ENCODE data around the gene SLC25A5. TPM values are rescaled to one million over a fixed set of nuclear protein-coding genes. Genes with fewer than 3 reads are reported as not detected.
A peak's percentile ranks its signal among the peaks of the same experiment; 100 is the strongest.

Gene SLC25A5
- total RNA-seq, 1 experiment from 2014 or later: 573 TPM

- Mint-ChIP-seq H3K27me3 (ENCODE audit: low read depth) (no peaks in the 10 kb centered on the region), H3K4me3 (peak overlapping the region; percentile 81), H3K4me1 (0 out of 2 replicates have a peak, but pooled peaks cover 5% of the 10 kb centered on the region), H3K9me3 (no peaks in the 10 kb centered on the region), H3K27ac (peak overlapping the region; percentile 86), H3K36me3 (peaks cover 19% of the 10 kb centered on the region)
- DNase-seq (ENCODE audit: low spot score): peak; percentile 85
- POLR2A ChIA-PET: interaction anchor here (0.6 to 1.0 kb wide), 6 partner anchors 18 to 323 kb away, joined by 3 to 8 read pairs (median 3); partner anchors contain the start of gene RPL39
- ATAC-seq: peak; percentile 65
- CTCF ChIA-PET: interaction anchor here (0.6 to 2.1 kb wide), 9 partner anchors 10 to 235 kb away, joined by 3 to 15 read pairs (median 4); no protein-coding TSS in a partner anchor
- TF ChIP-seq NFE2L1 (CRISPR knock-in tag; IDR thresholded peaks at IDR 0.05) (0 out of 2 replicates have a peak, but pooled peaks have one; percentile 7), TEAD1 (CRISPR knock-in tag; IDR thresholded peaks at IDR 0.05) (no peak), IRF2 (CRISPR knock-in tag; IDR thresholded peaks at IDR 0.05; ENCODE audit: borderline replicate concordance, low read depth) (no peak), OVOL2 (CRISPR knock-in tag; IDR thresholded peaks at IDR 0.05; ENCODE audit: borderline replicate concordance) (no peak), SMAD4 (CRISPR knock-in tag; IDR thresholded peaks at IDR 0.05) (no peak), ZNF671 (CRISPR knock-in tag; IDR thresholded peaks at IDR 0.05) (no peak), NR2C2 (CRISPR knock-in tag; IDR thresholded peaks at IDR 0.05) (no peak), SOX15 (CRISPR knock-in tag; IDR thresholded peaks at IDR 0.05) (no peak), ZNF138 (CRISPR knock-in tag; conservative IDR thresholded peaks at IDR 0.05) (no peak), ESRRA (CRISPR knock-in tag; IDR thresholded peaks at IDR 0.05; ENCODE audit: borderline replicate concordance) (peak; percentile 60; the same call in 1 of the 2 replicates), MYBL2 (CRISPR knock-in tag; IDR thresholded peaks at IDR 0.05) (0 out of 2 replicates have a peak, but pooled peaks have one; percentile 17), JUN (CRISPR knock-in tag; IDR thresholded peaks at IDR 0.05) (no peak), AR (CRISPR knock-in tag; IDR thresholded peaks at IDR 0.05) (0 out of 2 replicates have a peak, but pooled peaks have one; percentile 27), SMAD3 (CRISPR knock-in tag; IDR thresholded peaks at IDR 0.05; ENCODE audit: borderline replicate concordance) (no peak), NR1H2 (CRISPR knock-in tag; IDR thresholded peaks at IDR 0.05) (no peak), ZBTB43 (CRISPR knock-in tag; IDR thresholded peaks at IDR 0.05) (0 out of 2 replicates have a peak, but pooled peaks have one; percentile 12), FOXK1 (CRISPR knock-in tag; IDR thresholded peaks at IDR 0.05) (no peak), GTF2I (CRISPR knock-in tag; conservative IDR thresholded peaks at IDR 0.05) (no peak), NFATC4 (CRISPR knock-in tag; IDR thresholded peaks at IDR 0.05) (peak; percentile 30; the same call in 1 of the 2 replicates), HMGA2 (CRISPR knock-in tag; IDR thresholded peaks at IDR 0.05) (no peak), ATF2 (CRISPR knock-in tag; IDR thresholded peaks at IDR 0.05; ENCODE audit: borderline replicate concordance, low read depth) (no peak)
- TF ChIP-seq, protein P1, sequence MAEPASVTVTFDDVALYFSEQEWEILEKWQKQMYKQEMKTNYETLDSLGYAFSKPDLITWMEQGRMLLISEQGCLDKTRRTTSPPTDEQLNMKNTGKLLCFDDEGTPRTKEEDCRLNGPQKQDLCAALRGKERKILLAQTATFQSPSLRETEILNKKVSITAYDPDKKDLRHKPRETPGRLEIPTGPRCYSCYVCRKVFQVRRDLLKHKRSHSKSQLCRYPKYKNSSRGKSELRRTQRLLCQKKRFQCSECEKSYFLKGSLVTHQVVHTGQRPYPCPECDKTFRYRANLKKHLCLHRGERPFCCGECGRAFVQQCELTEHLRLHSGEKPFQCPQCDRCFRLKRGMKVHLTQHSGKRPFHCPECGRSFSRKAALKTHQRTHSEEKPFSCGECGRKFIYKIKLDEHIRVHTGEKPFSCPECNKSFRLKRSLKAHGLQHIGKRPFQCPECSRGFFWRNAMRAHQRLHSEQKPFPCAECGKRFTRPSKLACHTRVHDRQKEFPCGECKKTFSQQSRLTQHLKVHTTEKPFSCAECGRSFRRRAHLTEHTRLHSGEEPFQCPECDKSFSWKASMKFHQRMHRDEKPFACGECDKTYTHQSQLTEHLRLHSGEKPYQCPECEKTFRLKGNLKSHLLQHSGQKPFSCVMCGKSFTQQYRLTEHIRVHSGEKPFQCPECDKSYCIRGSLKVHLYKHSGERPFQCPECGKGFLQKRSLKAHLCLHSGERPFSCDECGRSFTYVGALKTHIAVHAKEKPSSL (CRISPR knock-in tag; conservative IDR thresholded peaks at IDR 0.05): no peak
- TF ChIP-seq, protein P2, sequence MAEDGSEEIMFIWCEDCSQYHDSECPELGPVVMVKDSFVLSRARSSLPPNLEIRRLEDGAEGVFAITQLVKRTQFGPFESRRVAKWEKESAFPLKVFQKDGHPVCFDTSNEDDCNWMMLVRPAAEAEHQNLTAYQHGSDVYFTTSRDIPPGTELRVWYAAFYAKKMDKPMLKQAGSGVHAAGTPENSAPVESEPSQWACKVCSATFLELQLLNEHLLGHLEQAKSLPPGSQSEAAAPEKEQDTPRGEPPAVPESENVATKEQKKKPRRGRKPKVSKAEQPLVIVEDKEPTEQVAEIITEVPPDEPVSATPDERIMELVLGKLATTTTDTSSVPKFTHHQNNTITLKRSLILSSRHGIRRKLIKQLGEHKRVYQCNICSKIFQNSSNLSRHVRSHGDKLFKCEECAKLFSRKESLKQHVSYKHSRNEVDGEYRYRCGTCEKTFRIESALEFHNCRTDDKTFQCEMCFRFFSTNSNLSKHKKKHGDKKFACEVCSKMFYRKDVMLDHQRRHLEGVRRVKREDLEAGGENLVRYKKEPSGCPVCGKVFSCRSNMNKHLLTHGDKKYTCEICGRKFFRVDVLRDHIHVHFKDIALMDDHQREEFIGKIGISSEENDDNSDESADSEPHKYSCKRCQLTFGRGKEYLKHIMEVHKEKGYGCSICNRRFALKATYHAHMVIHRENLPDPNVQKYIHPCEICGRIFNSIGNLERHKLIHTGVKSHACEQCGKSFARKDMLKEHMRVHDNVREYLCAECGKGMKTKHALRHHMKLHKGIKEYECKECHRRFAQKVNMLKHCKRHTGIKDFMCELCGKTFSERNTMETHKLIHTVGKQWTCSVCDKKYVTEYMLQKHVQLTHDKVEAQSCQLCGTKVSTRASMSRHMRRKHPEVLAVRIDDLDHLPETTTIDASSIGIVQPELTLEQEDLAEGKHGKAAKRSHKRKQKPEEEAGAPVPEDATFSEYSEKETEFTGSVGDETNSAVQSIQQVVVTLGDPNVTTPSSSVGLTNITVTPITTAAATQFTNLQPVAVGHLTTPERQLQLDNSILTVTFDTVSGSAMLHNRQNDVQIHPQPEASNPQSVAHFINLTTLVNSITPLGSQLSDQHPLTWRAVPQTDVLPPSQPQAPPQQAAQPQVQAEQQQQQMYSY (CRISPR knock-in tag; IDR thresholded peaks at IDR 0.05): no peak
- TF ChIP-seq, protein P3, sequence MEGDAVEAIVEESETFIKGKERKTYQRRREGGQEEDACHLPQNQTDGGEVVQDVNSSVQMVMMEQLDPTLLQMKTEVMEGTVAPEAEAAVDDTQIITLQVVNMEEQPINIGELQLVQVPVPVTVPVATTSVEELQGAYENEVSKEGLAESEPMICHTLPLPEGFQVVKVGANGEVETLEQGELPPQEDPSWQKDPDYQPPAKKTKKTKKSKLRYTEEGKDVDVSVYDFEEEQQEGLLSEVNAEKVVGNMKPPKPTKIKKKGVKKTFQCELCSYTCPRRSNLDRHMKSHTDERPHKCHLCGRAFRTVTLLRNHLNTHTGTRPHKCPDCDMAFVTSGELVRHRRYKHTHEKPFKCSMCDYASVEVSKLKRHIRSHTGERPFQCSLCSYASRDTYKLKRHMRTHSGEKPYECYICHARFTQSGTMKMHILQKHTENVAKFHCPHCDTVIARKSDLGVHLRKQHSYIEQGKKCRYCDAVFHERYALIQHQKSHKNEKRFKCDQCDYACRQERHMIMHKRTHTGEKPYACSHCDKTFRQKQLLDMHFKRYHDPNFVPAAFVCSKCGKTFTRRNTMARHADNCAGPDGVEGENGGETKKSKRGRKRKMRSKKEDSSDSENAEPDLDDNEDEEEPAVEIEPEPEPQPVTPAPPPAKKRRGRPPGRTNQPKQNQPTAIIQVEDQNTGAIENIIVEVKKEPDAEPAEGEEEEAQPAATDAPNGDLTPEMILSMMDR (IDR thresholded peaks at IDR 0.05): peak; percentile 55
Observed at GRCh38 chrX:119468551-119469312, 488 bp downstream of the SLC25A5 start.
